ENCODE data around the gene POLR1G.

Gene POLR1G

DNA sequence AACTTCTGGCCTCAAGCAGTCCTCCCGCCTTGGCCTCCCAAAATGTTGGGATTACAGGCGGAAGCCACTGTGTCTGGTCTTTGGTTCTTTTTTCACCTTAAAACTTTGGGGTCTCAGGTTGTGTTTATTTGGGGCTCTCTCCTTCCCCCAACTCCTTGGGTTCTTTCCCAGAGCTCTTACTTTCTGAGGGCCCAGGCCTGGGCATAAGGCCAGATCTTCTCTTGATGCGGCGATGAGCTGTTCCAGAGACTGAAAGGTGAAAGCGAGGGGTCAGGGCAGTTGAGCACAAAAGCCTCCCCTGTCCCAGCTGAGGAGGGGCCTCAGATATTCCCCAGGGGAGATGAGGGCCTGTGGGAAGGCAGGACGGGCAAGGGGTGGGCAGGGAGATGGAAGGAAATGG lies 7.1 kb downstream of the POLR1G start:
- no peak for DNase-seq (ENCODE audit: low read depth, low spot score)
- Histone ChIP-seq H3K4me3 (ENCODE audit: insufficient read length, low read depth) (no peak overlapping the region), H3K9ac (ENCODE audit: insufficient read length, low read depth) (no peak overlapping the region), H3K9me3 (ENCODE audit: insufficient read depth, low read length) (no peaks in the 10 kb centered on the region), H3K36me3 (ENCODE audit: insufficient read depth, insufficient read length, low read length) (peaks cover 58% of the 10 kb centered on the region), H3K27me3 (ENCODE audit: insufficient read depth, insufficient read length) (no peaks in the 10 kb centered on the region), H3K4me1 (ENCODE audit: insufficient read depth, insufficient read length) (no peaks in the 10 kb centered on the region)
- TF ChIP-seq YY1 (IDR thresholded peaks at IDR 0.05; ENCODE audit: insufficient read depth, insufficient read length) (no peak), SUZ12 (IDR thresholded peaks at IDR 0.05; ENCODE audit: extremely low read depth, insufficient read depth, insufficient read length) (no peak), ZNF274 (IDR thresholded peaks at IDR 0.05; ENCODE audit: low read depth, low read length) (no peak)

DNA sequence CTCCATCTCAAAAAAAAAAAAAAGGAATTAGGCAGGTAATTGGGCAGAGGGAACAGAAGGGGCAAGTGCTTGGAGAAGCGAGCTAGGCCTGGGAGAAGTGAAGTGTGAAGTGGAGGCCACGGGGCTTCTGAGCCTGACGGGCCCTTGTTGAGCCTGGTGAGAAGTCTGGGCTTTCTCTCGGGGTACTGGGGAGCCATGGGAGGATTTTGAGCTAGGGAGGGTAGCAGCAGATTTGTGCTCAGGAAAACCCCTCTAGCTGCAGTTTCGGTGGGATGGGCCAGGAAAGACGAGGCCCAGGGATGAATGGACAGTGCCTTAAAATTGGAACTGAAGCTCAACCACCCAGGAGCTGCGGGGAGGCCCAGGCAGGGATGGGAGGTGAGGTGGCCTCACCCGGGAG lies 8.0 kb downstream of the POLR1G start:
- H3K9ac ChIP-seq (ENCODE audit: insufficient read length, low read depth) = no peak overlapping the region
- no peaks in the 10 kb centered on the region for H3K4me1 ChIP-seq (ENCODE audit: insufficient read depth, insufficient read length)
- TF ChIP-seq SUZ12 (IDR thresholded peaks at IDR 0.05; ENCODE audit: extremely low read depth, insufficient read depth, insufficient read length) = no peak
- no peak for TF ChIP-seq YY1 (IDR thresholded peaks at IDR 0.05; ENCODE audit: insufficient read depth, insufficient read length)
- H3K9me3 ChIP-seq (ENCODE audit: insufficient read depth, low read length) = no peaks in the 10 kb centered on the region
- no peaks in the 10 kb centered on the region for H3K27me3 ChIP-seq (ENCODE audit: insufficient read depth, insufficient read length)
- no peak overlapping the region for H3K4me3 ChIP-seq (ENCODE audit: insufficient read length, low read depth)
- peaks cover 57% of the 10 kb centered on the region for H3K36me3 ChIP-seq (ENCODE audit: insufficient read depth, insufficient read length, low read length)
- DNase-seq (ENCODE audit: low read depth, low spot score) = no peak

DNA sequence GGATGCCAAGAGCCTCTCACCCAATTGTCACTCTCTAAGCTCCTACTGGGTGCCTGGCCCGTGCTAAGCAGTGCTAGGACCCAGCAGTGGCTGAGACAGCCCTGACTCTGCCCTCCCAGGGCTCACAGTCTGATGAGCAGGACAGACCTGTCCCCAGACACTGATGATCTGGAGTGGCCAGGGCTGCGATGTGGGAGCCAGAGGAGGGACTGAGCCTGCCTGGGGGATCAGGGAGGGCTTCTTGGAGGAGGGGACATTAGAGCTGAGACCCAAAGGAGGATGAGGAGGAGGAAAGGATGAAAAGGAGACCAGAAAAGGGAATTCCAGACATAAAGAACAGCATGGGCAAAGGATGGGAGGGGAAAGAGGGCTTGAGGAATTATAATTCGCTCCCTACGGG lies 10.7 kb downstream of the POLR1G start:
- no peak for DNase-seq (ENCODE audit: low read depth, low spot score)
- H3K9me3 ChIP-seq (ENCODE audit: insufficient read depth, low read length) = no peaks in the 10 kb centered on the region
- H3K36me3 ChIP-seq (ENCODE audit: insufficient read depth, insufficient read length, low read length) = peaks cover 62% of the 10 kb centered on the region
- H3K27me3 ChIP-seq (ENCODE audit: insufficient read depth, insufficient read length) = no peaks in the 10 kb centered on the region
- TF ChIP-seq SUZ12 (IDR thresholded peaks at IDR 0.05; ENCODE audit: extremely low read depth, insufficient read depth, insufficient read length) (no peak), ZNF274 (IDR thresholded peaks at IDR 0.05; ENCODE audit: low read depth, low read length) (no peak), YY1 (IDR thresholded peaks at IDR 0.05; ENCODE audit: insufficient read depth, insufficient read length) (no peak)
- H3K9ac ChIP-seq (ENCODE audit: insufficient read length, low read depth) = no peak overlapping the region
- H3K4me1 ChIP-seq (ENCODE audit: insufficient read depth, insufficient read length) = no peaks in the 10 kb centered on the region
- no peak overlapping the region for H3K4me3 ChIP-seq (ENCODE audit: insufficient read length, low read depth)

DNA sequence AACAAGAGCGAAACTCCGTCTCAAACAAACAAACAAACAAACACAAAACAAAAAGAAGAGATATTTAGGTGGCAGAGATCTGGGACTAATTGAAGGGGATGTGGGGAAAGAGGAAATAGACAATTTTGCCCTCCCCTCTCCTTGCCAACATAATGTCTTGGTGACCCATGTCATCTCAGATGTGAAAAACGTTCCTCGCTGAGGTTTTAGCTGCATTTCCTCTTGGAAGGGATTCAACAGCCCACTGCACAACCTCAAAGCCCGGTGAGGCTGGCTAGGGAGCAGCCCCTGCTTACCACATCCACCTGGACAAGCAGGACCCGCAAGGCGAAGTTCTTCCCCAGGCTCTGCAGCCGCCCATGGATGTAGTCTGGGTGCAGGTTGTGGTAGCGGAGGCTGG lies 12.4 kb downstream of the POLR1G start:
- H3K27me3 ChIP-seq (ENCODE audit: insufficient read depth, insufficient read length) = no peaks in the 10 kb centered on the region
- no peak overlapping the region for H3K9ac ChIP-seq (ENCODE audit: insufficient read length, low read depth)
- no peaks in the 10 kb centered on the region for H3K4me1 ChIP-seq (ENCODE audit: insufficient read depth, insufficient read length)
- TF ChIP-seq ZNF274 (IDR thresholded peaks at IDR 0.05; ENCODE audit: low read depth, low read length) (no peak), YY1 (IDR thresholded peaks at IDR 0.05; ENCODE audit: insufficient read depth, insufficient read length) (no peak), SUZ12 (IDR thresholded peaks at IDR 0.05; ENCODE audit: extremely low read depth, insufficient read depth, insufficient read length) (no peak)
- no peaks in the 10 kb centered on the region for H3K9me3 ChIP-seq (ENCODE audit: insufficient read depth, low read length)
- peaks cover 55% of the 10 kb centered on the region for H3K36me3 ChIP-seq (ENCODE audit: insufficient read depth, insufficient read length, low read length)
- H3K4me3 ChIP-seq (ENCODE audit: insufficient read length, low read depth) = no peak overlapping the region
- no peak for DNase-seq (ENCODE audit: low read depth, low spot score)

DNA sequence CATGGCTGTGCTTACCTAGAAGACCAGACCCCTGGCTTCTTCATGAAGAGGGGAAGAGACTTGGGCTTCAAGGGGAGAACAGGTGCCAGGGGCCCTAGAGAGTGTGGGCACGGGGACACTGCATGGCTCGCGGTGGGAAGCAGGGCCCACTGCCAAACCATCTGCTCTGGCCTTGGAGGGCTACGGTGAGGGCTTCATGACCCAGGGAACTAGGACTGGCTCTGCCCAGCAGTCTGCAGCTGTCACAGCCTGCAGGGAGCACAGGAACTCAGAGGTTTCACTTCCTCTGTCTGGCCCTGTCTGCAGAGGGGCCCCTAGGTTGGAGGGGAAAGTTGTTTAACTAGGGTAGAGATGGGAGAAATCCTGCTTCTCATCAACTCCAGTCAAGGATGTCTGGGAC lies 13.0 kb downstream of the POLR1G start:
- H3K36me3 ChIP-seq (ENCODE audit: insufficient read depth, insufficient read length, low read length) = peaks cover 50% of the 10 kb centered on the region
- no peak for DNase-seq (ENCODE audit: low read depth, low spot score)
- no peaks in the 10 kb centered on the region for H3K27me3 ChIP-seq (ENCODE audit: insufficient read depth, insufficient read length)
- H3K9me3 ChIP-seq (ENCODE audit: insufficient read depth, low read length) = no peaks in the 10 kb centered on the region
- H3K4me3 ChIP-seq (ENCODE audit: insufficient read length, low read depth) = no peak overlapping the region
- H3K9ac ChIP-seq (ENCODE audit: insufficient read length, low read depth) = no peak overlapping the region
- no peak for TF ChIP-seq SUZ12 (IDR thresholded peaks at IDR 0.05; ENCODE audit: extremely low read depth, insufficient read depth, insufficient read length)
- TF ChIP-seq YY1 (IDR thresholded peaks at IDR 0.05; ENCODE audit: insufficient read depth, insufficient read length) = no peak
- TF ChIP-seq ZNF274 (IDR thresholded peaks at IDR 0.05; ENCODE audit: low read depth, low read length) = no peak
- H3K4me1 ChIP-seq (ENCODE audit: insufficient read depth, insufficient read length) = no peaks in the 10 kb centered on the region

DNA sequence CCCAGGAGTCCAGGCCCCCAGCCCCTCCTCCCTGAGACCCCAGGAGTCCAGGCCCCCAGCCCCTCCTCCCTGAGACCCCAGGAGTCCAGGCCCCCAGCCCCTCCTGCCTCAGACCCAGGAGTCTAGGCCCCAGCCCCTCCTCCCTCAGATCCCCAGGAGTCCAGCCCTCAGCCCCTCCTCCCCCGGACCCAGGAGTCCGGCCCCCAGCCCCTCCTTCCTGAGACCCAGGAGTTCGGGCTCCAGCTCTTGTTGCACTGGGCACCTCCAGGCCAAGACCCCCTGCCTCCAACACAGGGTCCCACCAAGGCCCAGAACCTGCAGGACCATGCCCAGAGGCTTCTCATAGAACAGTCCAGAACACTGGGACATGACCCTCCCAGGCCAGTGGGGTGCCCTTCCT lies 13.5 kb downstream of the POLR1G start:
- Histone ChIP-seq H3K4me1 (ENCODE audit: insufficient read depth, insufficient read length) (no peaks in the 10 kb centered on the region), H3K4me3 (ENCODE audit: insufficient read length, low read depth) (no peak overlapping the region), H3K27me3 (ENCODE audit: insufficient read depth, insufficient read length) (no peaks in the 10 kb centered on the region), H3K9ac (ENCODE audit: insufficient read length, low read depth) (no peak overlapping the region), H3K36me3 (ENCODE audit: insufficient read depth, insufficient read length, low read length) (peaks cover 45% of the 10 kb centered on the region), H3K9me3 (ENCODE audit: insufficient read depth, low read length) (no peaks in the 10 kb centered on the region)
- TF ChIP-seq YY1 (IDR thresholded peaks at IDR 0.05; ENCODE audit: insufficient read depth, insufficient read length) (no peak), ZNF274 (IDR thresholded peaks at IDR 0.05; ENCODE audit: low read depth, low read length) (no peak), SUZ12 (IDR thresholded peaks at IDR 0.05; ENCODE audit: extremely low read depth, insufficient read depth, insufficient read length) (no peak)
- DNase-seq (ENCODE audit: low read depth, low spot score) = no peak

DNA sequence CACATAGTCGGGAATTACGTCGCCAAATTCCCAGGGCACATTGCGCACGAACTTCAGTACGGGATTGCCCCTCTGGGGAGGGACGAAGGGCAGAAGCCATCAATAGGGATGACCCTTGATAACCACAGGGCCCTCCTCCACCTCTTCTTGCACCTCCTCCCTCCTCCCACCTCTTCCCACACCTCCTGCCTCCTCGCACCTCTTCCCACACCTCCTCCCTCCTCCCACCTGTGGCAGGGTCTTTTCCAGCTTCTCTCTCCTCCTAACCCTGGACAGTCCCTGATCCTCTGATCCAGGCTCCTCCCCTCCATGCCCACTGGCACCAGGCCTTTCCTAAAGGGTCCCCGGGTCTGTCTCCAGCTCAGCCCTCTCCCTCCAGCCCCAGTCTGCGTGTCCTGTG lies 13.9 kb downstream of the POLR1G start:
- no peak overlapping the region for H3K4me3 ChIP-seq (ENCODE audit: insufficient read length, low read depth)
- H3K4me1 ChIP-seq (ENCODE audit: insufficient read depth, insufficient read length) = no peaks in the 10 kb centered on the region

DNA sequence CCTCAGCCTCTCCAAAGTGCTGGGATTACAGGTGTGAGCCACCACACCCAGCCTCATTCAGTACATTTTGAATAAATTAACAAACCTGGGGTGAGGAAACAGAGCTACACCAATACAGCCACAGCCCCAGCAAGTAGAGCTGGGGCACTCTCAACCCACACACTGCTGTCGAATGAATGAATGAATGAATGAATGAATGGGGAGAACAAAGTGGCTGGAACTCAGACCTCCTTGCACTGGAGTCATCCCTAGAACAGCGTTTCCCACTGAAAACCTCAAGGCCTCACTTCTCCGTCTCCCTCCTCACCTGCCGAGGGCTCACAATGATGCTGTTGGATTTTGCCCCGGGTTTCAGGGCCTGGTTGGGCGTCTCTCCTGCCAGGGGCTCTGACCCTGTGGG lies 14.4 kb downstream of the POLR1G start:
- Histone ChIP-seq H3K4me1 (ENCODE audit: insufficient read depth, insufficient read length) (no peaks in the 10 kb centered on the region), H3K9me3 (ENCODE audit: insufficient read depth, low read length) (no peaks in the 10 kb centered on the region), H3K9ac (ENCODE audit: insufficient read length, low read depth) (no peak overlapping the region), H3K27me3 (ENCODE audit: insufficient read depth, insufficient read length) (no peaks in the 10 kb centered on the region), H3K4me3 (ENCODE audit: insufficient read length, low read depth) (no peak overlapping the region), H3K36me3 (ENCODE audit: insufficient read depth, insufficient read length, low read length) (peaks cover 41% of the 10 kb centered on the region)
- DNase-seq (ENCODE audit: low read depth, low spot score) = no peak
- no peak for TF ChIP-seq YY1 (IDR thresholded peaks at IDR 0.05; ENCODE audit: insufficient read depth, insufficient read length)
- no peak for TF ChIP-seq SUZ12 (IDR thresholded peaks at IDR 0.05; ENCODE audit: extremely low read depth, insufficient read depth, insufficient read length)
- no peak for TF ChIP-seq ZNF274 (IDR thresholded peaks at IDR 0.05; ENCODE audit: low read depth, low read length)

More for the DNA sequence above, 13.9 kb downstream of the POLR1G start:
- H3K9ac ChIP-seq (ENCODE audit: insufficient read length, low read depth) = no peak overlapping the region
- no peak for DNase-seq (ENCODE audit: low read depth, low spot score)
- no peak for TF ChIP-seq YY1 (IDR thresholded peaks at IDR 0.05; ENCODE audit: insufficient read depth, insufficient read length)
- TF ChIP-seq SUZ12 (IDR thresholded peaks at IDR 0.05; ENCODE audit: extremely low read depth, insufficient read depth, insufficient read length) = no peak
- TF ChIP-seq ZNF274 (IDR thresholded peaks at IDR 0.05; ENCODE audit: low read depth, low read length) = no peak
- H3K27me3 ChIP-seq (ENCODE audit: insufficient read depth, insufficient read length) = no peaks in the 10 kb centered on the region
- peaks cover 45% of the 10 kb centered on the region for H3K36me3 ChIP-seq (ENCODE audit: insufficient read depth, insufficient read length, low read length)
- H3K9me3 ChIP-seq (ENCODE audit: insufficient read depth, low read length) = no peaks in the 10 kb centered on the region

Data from NT2/D1 (cell line).